Measurements from ENCODE around the gene TCERG1. TPM values are rescaled to one million over a fixed set of nuclear protein-coding genes. Genes with fewer than 3 reads are reported as not detected.
"Not testable (repeated sequence)": the region's sequence is repeated elsewhere in the genome, so short reads cannot be mapped to it uniquely, and the experiment has no call there.

The TCERG1 gene
- total RNA-seq, 1 donor from 2014 or later: 36.4 TPM

DNA sequence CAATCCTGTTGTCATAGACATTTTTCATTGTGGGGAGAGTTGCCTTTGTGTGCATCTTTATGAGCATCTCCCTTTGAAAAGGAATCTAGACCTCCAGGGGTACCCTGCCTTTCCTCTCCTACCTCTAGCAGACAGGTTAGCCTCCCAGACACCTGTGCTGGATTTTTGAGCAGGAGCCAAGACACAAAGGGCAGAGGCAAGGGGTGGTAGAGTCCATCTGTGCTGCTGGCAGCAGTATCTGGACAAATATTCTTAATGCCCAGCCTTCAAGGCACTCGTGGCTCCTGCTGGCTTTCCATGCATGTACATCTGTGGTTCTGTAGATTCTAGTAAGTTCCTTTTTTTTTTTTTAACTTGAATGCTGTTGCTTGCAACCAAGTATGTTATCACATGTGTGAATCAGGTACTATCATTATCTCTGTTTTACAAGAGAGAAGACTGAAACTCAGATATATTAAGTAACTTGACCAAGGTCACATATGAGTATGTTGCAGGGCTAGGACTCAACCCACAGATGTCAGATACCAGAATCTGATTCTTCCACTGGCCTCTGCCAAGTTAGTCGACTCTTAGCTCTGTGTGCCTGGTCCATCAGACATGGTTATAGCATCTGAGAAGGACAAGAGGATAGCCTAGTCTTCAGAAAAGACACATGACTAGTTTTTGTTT lies 101.8 kb downstream of the TCERG1 start:
- Histone ChIP-seq H3K27me3 (ENCODE audit: low read depth) (no peaks in the 10 kb centered on the region), H3K27ac (no peak overlapping the region), H3K9me3 (no peaks in the 10 kb centered on the region), H3K36me3 (no peaks in the 10 kb centered on the region), H3K4me1 (no peaks in the 10 kb centered on the region), H3K4me3 (no peak overlapping the region)
- DNase-seq: no peak
- no peak for ATAC-seq
- TF ChIP-seq, protein P1, sequence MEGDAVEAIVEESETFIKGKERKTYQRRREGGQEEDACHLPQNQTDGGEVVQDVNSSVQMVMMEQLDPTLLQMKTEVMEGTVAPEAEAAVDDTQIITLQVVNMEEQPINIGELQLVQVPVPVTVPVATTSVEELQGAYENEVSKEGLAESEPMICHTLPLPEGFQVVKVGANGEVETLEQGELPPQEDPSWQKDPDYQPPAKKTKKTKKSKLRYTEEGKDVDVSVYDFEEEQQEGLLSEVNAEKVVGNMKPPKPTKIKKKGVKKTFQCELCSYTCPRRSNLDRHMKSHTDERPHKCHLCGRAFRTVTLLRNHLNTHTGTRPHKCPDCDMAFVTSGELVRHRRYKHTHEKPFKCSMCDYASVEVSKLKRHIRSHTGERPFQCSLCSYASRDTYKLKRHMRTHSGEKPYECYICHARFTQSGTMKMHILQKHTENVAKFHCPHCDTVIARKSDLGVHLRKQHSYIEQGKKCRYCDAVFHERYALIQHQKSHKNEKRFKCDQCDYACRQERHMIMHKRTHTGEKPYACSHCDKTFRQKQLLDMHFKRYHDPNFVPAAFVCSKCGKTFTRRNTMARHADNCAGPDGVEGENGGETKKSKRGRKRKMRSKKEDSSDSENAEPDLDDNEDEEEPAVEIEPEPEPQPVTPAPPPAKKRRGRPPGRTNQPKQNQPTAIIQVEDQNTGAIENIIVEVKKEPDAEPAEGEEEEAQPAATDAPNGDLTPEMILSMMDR (IDR thresholded peaks at IDR 0.05): no peak
- intact Hi-C loops (cut with DNase I): no loop called here

DNA sequence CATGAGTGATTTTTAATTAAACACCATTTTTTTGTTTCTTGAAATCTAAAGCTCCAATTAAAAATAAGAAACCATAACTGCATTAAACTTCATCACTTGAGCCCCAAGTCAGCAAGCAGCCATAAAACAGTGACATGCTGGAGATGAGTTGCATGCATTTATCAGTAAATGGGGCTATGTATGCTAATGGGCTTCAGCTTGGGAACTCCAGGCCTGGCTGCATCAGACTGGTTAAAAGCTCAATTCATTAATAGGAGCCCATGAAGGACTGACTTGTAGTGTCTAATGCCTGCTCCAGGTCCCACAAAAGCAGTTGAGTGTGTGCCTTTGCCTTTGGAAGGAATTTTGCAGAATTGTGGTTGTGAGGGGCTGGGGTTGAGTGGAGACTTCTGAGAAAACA lies 102.5 kb downstream of the TCERG1 start:
- intact Hi-C loops (cut with DNase I): no loop called here
- Histone ChIP-seq H3K4me3 (no peak overlapping the region), H3K36me3 (no peaks in the 10 kb centered on the region), H3K27me3 (ENCODE audit: low read depth) (no peaks in the 10 kb centered on the region), H3K9me3 (no peaks in the 10 kb centered on the region), H3K4me1 (no peaks in the 10 kb centered on the region), H3K27ac (no peak overlapping the region)
- TF ChIP-seq, protein P1 (IDR thresholded peaks at IDR 0.05): no peak
- ATAC-seq: no peak
- no peak for DNase-seq

DNA sequence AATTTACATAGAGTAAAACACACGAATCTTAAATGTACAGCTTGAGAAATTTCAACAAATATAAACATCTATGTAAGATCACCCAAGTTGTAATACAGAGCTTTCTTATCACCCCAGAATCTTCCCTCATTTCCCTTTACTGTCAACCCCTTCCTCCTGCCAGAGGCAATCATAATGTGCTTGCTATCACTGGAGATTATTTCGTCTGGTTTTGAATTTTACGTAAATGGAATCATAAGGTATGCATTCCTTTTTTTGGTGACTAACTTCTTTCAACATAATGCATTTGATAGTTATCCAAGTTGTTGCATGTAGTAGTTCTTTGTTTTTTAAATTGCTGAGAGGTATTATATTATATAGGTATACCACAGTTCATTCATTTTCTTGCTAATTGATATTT lies 106.3 kb downstream of the TCERG1 start:
- intact Hi-C loops (cut with DNase I): no loop called here
- no peaks in the 10 kb centered on the region for H3K4me1 ChIP-seq
- H3K9me3 ChIP-seq: no peaks in the 10 kb centered on the region
- no peaks in the 10 kb centered on the region for H3K36me3 ChIP-seq
- H3K4me3 ChIP-seq: no peak overlapping the region
- no peaks in the 10 kb centered on the region for H3K27me3 ChIP-seq (ENCODE audit: low read depth)
- ATAC-seq (no peak), DNase-seq (no peak)
- H3K27ac ChIP-seq: no peak overlapping the region
- TF ChIP-seq, protein P1 (IDR thresholded peaks at IDR 0.05): no peak

DNA sequence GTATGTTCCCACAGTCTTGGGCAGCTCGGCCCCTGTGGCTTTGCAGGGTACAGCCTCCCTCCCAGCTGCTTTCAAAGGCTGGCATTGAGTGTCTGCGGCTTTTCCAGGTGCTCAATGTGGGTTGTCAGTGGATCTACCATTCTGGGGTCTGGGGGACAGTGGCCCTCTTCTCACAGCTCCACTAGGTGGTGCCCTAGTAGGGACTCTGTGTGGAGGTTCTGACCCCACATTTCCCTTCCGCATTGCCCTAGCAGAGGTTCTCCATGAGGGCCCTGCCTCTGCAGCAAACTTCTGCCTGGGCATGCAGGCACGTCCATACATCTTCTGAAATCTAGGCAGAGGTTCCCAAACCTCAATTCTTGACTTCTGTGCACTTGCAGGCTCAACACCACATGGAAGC lies 109.8 kb downstream of the TCERG1 start:
- H3K4me1 ChIP-seq; H3K27ac ChIP-seq; H3K4me3 ChIP-seq; H3K27me3 ChIP-seq (ENCODE audit: low read depth); H3K9me3 ChIP-seq; H3K36me3 ChIP-seq; ATAC-seq; intact Hi-C loops (cut with DNase I); DNase-seq: not testable (repeated sequence)

DNA sequence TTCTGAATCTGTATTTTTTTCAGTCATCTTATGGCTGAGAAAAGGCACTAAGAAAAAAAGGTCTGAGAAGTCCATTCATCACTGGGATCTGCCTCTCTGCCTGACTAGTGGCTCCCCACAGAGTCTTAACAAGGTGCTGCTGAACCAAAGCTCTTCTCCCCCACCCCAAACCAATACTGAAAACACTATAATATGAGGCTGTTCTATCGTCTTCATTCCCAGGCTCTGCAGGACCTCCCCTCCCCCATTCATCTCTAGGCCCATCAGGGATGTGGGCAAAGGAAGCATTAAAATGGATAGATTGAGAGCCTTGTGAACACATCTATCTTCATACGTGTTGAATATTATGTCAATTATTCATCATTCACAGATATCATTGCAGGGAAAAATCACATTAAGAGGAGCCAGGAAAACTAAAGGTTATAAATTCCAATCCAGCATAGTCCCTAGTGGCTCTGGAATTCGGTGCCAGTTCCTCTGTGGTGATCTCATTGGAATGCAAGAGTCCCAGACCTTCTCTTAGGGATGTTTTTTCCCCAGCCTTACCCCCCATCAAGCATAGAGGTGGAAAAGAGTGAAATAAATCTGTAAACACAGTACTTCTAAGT lies 113.2 kb downstream of the TCERG1 start:
- Histone ChIP-seq H3K27me3 (ENCODE audit: low read depth) (no peaks in the 10 kb centered on the region), H3K4me3 (no peak overlapping the region), H3K4me1 (no peaks in the 10 kb centered on the region), H3K27ac (no peak overlapping the region), H3K36me3 (no peaks in the 10 kb centered on the region), H3K9me3 (no peaks in the 10 kb centered on the region)
- DNase-seq (no peak), ATAC-seq (no peak)
- intact Hi-C loops (cut with DNase I): no loop called here
- TF ChIP-seq, protein P1 (IDR thresholded peaks at IDR 0.05): no peak

Other genes with a start within 250 kb of the TCERG1 start
- 17.0 TPM for gene RBM27, start 243.7 kb upstream of the TCERG1 start, total RNA-seq
- not detected for gene POU4F3, start 108.5 kb upstream of the TCERG1 start, total RNA-seq
- not detected for gene GPR151, start 68.9 kb downstream of the TCERG1 start, total RNA-seq